Activated CD4-positive, alpha-beta T cell treated with anti-CD3 and anti-CD28 coated beads, Interleukin-2, amount 50 U/mL, for 24 hours (primary cell): ENCODE measurements around the gene CBY3.
"Not testable (repeated sequence)": the region's sequence is repeated elsewhere in the genome, so short reads cannot be mapped to it uniquely, and the experiment has no call there.

Experiments
- DNase-seq, 2 donors: peaks; one replicate each; pipeline ENCODE4 v3.0.0-alpha.2; 2020; ENCODE audit warnings: low read depth in 1 of 2, low spot score in 1 of 2

CBY3 gene

GRCh38 chr5:179678223-179679013 lies 2.4 kb downstream of the CBY3 start:
- peak; percentile 88 to 90 for DNase-seq

- DNase-seq, result no peak
Observed at GRCh38 chr5:179668391-179668790, 12.4 kb downstream of the CBY3 start.

- DNase-seq, result not testable (repeated sequence)
Observed at GRCh38 chr5:179661647-179662046, 19.2 kb downstream of the CBY3 start.

GRCh38 chr5:179658179-179658856 lies 22.5 kb downstream of the CBY3 start:
- not testable (repeated sequence) for DNase-seq

- DNase-seq, result not testable (repeated sequence)
Observed at GRCh38 chr5:179657302-179658178, 23.3 kb downstream of the CBY3 start.

GRCh38 chr5:179653135-179653534 lies 27.7 kb downstream of the CBY3 start:
- DNase-seq, result not testable (repeated sequence)

GRCh38 chr5:179650245-179650644 lies 30.6 kb downstream of the CBY3 start:
- DNase-seq, result not testable (repeated sequence)

GRCh38 chr5:179649166-179649703 lies 31.6 kb downstream of the CBY3 start:
- DNase-seq, result not testable (repeated sequence)

GRCh38 chr5:179648410-179648809 lies 32.4 kb downstream of the CBY3 start:
- no peak for DNase-seq

- not testable (repeated sequence) for DNase-seq
Observed at GRCh38 chr5:179644766-179645165, 36.1 kb downstream of the CBY3 start.

GRCh38 chr5:179643141-179643920 lies 37.5 kb downstream of the CBY3 start:
- not testable (repeated sequence) for DNase-seq

GRCh38 chr5:179642626-179643025 lies 38.2 kb downstream of the CBY3 start:
- not testable (repeated sequence) for DNase-seq

- not testable (repeated sequence) for DNase-seq
Observed at GRCh38 chr5:179641745-179642144, 39.1 kb downstream of the CBY3 start.

- not testable (repeated sequence) for DNase-seq
Observed at GRCh38 chr5:179639296-179639695, 41.5 kb downstream of the CBY3 start.

- DNase-seq, result not testable (repeated sequence)
Observed at GRCh38 chr5:179634370-179635172, 46.3 kb downstream of the CBY3 start.

- not testable (repeated sequence) for DNase-seq
Observed at GRCh38 chr5:179633501-179634369, 47.1 kb downstream of the CBY3 start.
